Caco-2 (cell line): ENCODE measurements around the gene LCE1A. TPM values are rescaled to one million over a fixed set of nuclear protein-coding genes. Genes with fewer than 3 reads are reported as not detected.

Source experiments
- Bru-seq: library from RNA; stranded (reverse); fragments of 400-500 nt; gene quantifications from one replicate; lab custom pipeline; 2021; lab: Mats Ljungman, UMichigan
- BruChase-seq, 2 experiments: library from RNA; stranded (reverse); fragments of 400-500 nt; gene quantifications; one replicate each; lab custom pipeline; 2021; lab: Mats Ljungman, UMichigan
- BruUV-seq: library from RNA; stranded (reverse); fragments of 400-500 nt; replicated peaks from 2 replicates; lab custom pipeline; 2021; lab: Mats Ljungman, UMichigan
- CTCF ChIA-PET: fragments of 300-600 bp; sonication (Branson Sonifier 250); formaldehyde crosslinking; loops from one replicate; lab custom pipeline; 2022; ENCODE audit warnings: antibody characterized with exemption; lab: Charles Lee
- POLR2A ChIA-PET: fragments of 300-600 bp; sonication (Branson Sonifier 250); formaldehyde crosslinking; loops from one replicate; lab custom pipeline; 2022; ENCODE audit warnings: antibody characterized with exemption; lab: Charles Lee
- DNase-seq, 2 experiments: peaks; one replicate each; pipeline versions ENCODE4 v3.0.0 to v3.0.0-alpha.2; 2020 to 2022
- H3K27me3 ChIP-seq: replicated peaks from 2 replicates; pipeline ENCODE4 v1.6.0; 2011; ENCODE audit warnings: low read length; ENCODE audit not compliant: control insufficient read depth, insufficient read depth
- H3K36me3 ChIP-seq: 2 replicates; pipeline ENCODE4 v1.5.1; 2011; ENCODE audit warnings: low read length; ENCODE audit not compliant: control insufficient read depth, insufficient read depth
- H3K4me1 ChIP-seq: fragments of 250-450 bp; sonication (Bioruptor Pico); 2 replicates; pipeline ENCODE4 v1.5.1; 2020; ENCODE audit warnings: mild to moderate bottlenecking
- H3K4me3 ChIP-seq: 2 replicates; pipeline ENCODE4 v1.5.1; 2011; ENCODE audit warnings: low read depth, mild to moderate bottlenecking, control low read depth, low read length
- H3K9me3 ChIP-seq: fragments of 250-450 bp; sonication (Bioruptor Pico); 2 replicates; pipeline ENCODE4 v1.5.1; 2020; ENCODE audit warnings: mild to moderate bottlenecking, moderate library complexity
- H3K27ac Mint-ChIP-seq: one replicate; pipeline ENCODE4 v1.8.0; 2022; ENCODE audit warnings: mixed read lengths; ENCODE audit not compliant: unreplicated experiment
- H3K27me3 Mint-ChIP-seq: one replicate; pipeline ENCODE4 v1.8.0; 2022; ENCODE audit warnings: mixed read lengths; ENCODE audit not compliant: insufficient read depth, unreplicated experiment
- H3K36me3 Mint-ChIP-seq: one replicate; pipeline ENCODE4 v1.8.0; 2022; ENCODE audit warnings: mild to moderate bottlenecking, mixed read lengths; ENCODE audit not compliant: insufficient read depth, unreplicated experiment
- H3K4me1 Mint-ChIP-seq: one replicate; pipeline ENCODE4 v1.8.0; 2022; ENCODE audit warnings: low read depth, mixed read lengths; ENCODE audit not compliant: unreplicated experiment
- H3K4me3 Mint-ChIP-seq: one replicate; pipeline ENCODE4 v1.8.0; 2022; ENCODE audit warnings: mild to moderate bottlenecking, moderate library complexity, mixed read lengths; ENCODE audit not compliant: unreplicated experiment
- H3K9me3 Mint-ChIP-seq: one replicate; pipeline ENCODE4 v1.8.0; 2022; ENCODE audit warnings: mixed read lengths; ENCODE audit not compliant: unreplicated experiment
- intact Hi-C: fragments of 100-400 bp; cut with micrococcal nuclease; formaldehyde crosslinking; loops from one replicate; pipeline ENCODE4 v1.10.0; 2022; ENCODE audit not compliant: unreplicated experiment
- long read RNA-seq: library from polyadenylated mRNA; stranded (forward); transcript quantifications from one replicate; pipeline ENCODE4 v2.0.0, GENCODE V29; 2022
- total RNA-seq: library from RNA; stranded (reverse); gene quantifications from 2 replicates; pipeline ENCODE4 v1.2.3, GENCODE V29; 2022
- TF ChIP-seq, protein P1 (sequence below), 2 experiments: fragments of 200-600 bp in 1 of 2; IDR thresholded peaks; 1 replicate in 1 of 2; 2 replicates in 1 of 2; pipeline versions ENCODE4 v1.5.1 to v1.8.0; 2011 to 2022; ENCODE audit warnings: antibody characterized with exemption in 1 of 2, control low read depth in 1 of 2, inconsistent platforms in 1 of 2, low read depth in 1 of 2, low read length in 1 of 2, mild to moderate bottlenecking in 1 of 2, moderate library complexity in 1 of 2; ENCODE audit not compliant: insufficient read depth in 1 of 2, severe bottlenecking in 1 of 2, unreplicated experiment in 1 of 2

The LCE1A gene, protein sequence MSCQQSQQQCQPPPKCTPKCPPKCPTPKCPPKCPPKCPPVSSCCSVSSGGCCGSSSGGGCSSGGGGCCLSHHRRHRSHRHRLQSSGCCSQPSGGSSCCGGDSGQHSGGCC
- total RNA-seq (not detected in 2 replicates), Bru-seq, nascent RNA (not detected), BruChase-seq, experiment 1, labeled RNA remaining after a 2-hour chase (not detected), BruChase-seq, experiment 2, labeled RNA remaining after a 6-hour chase (not detected)
- long read RNA-seq, result 0 reads

DNA sequence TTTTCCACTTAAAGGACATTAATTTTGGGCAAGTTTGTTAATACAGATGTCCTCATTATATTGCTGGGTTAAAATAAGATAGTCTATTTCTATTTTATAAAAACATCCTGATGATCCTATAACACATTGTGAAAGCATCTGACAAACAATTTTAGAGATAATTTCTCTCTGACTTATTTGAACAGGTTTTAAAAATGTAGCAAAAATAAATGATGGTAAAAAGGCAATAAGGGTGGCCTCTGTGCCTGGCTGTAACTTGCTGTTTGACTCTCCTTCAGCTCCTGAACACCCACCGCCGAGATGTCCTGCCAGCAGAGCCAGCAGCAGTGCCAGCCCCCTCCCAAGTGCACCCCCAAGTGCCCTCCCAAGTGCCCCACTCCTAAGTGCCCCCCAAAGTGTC is at the start of gene LCE1A:
TSS of gene LCE1A (plus strand) at position 301 of the 400 bp plus-strand sequence. CDS start at position 301, 0 bp downstream.
- H3K36me3 ChIP-seq, result no peaks in the 10 kb centered on the region
- Mint-ChIP-seq H3K27me3 (peaks cover 28% of the 10 kb centered on the region), H3K36me3 (no peaks in the 10 kb centered on the region), H3K4me1 (no peaks in the 10 kb centered on the region), H3K27ac (no peak within 1 kb of the TSS), H3K9me3 (no peaks in the 10 kb centered on the region), H3K4me3 (no peak within 1 kb of the TSS)
- POLR2A ChIA-PET, result no interaction called here
- BruUV-seq, result no TSS peak
- TF ChIP-seq, protein P1, sequence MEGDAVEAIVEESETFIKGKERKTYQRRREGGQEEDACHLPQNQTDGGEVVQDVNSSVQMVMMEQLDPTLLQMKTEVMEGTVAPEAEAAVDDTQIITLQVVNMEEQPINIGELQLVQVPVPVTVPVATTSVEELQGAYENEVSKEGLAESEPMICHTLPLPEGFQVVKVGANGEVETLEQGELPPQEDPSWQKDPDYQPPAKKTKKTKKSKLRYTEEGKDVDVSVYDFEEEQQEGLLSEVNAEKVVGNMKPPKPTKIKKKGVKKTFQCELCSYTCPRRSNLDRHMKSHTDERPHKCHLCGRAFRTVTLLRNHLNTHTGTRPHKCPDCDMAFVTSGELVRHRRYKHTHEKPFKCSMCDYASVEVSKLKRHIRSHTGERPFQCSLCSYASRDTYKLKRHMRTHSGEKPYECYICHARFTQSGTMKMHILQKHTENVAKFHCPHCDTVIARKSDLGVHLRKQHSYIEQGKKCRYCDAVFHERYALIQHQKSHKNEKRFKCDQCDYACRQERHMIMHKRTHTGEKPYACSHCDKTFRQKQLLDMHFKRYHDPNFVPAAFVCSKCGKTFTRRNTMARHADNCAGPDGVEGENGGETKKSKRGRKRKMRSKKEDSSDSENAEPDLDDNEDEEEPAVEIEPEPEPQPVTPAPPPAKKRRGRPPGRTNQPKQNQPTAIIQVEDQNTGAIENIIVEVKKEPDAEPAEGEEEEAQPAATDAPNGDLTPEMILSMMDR (IDR thresholded peaks at IDR 0.05; ENCODE audit: insufficient read depth in 1 of 2, low read depth in 1 of 2, low read length in 1 of 2, severe bottlenecking in 1 of 2, unreplicated experiment in 1 of 2), result no peak
- CTCF ChIA-PET, result no interaction called here
- H3K27me3 ChIP-seq, result no peaks in the 10 kb centered on the region; the same call in none of the 2 replicates
- H3K4me1 ChIP-seq, result no peaks in the 10 kb centered on the region
- no peak for DNase-seq
- no peak within 1 kb of the TSS for H3K4me3 ChIP-seq
- intact Hi-C loops, result no loop called here
- H3K9me3 ChIP-seq, result 0 out of 2 replicates have a peak, but pooled peaks cover 3% of the 10 kb centered on the region

DNA sequence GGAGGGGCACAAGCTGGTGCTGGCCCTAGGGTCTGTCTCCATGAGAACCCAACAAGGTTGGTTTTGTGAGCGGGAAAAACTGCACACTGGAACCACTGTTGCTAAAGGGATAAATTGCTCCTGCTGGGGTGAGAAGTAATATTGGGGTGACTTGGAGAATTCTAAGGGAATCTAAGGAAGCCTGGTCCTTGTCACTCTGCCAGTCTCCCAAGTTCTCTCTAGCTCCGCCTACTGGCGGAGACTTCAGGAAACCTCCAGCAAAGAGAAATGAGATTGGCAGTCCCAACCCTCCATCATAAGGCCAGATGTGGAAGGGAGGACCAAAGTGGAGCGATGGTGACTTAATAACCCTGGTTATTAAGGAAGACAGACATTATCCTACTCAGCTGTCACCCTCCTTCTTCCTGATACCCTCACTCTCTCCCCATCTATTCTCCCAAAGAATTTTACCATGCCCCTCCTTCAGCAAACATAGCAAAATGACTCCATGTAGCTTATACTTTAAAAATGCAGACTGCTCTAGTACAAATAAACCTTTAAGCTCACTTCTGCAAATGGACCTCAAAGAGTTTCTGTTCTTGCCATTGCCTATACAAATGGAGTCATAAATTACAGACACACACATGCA is 49.6 kb upstream of the LCE1A start:
- intact Hi-C loops, result loop anchor here (5.0 kb wide), 1 partner anchor 125 kb away; no protein-coding TSS in a partner anchor
- no peaks in the 10 kb centered on the region for H3K4me1 Mint-ChIP-seq
- CTCF ChIA-PET, result interaction anchor here (0.6 kb wide), 2 partner anchors 10 to 129 kb away, joined by 4 read pairs; no protein-coding TSS in a partner anchor
- H3K36me3 ChIP-seq, result no peaks in the 10 kb centered on the region
- H3K4me3 ChIP-seq, result no peak overlapping the region
- H3K27me3 ChIP-seq, result no peaks in the 10 kb centered on the region
- no peaks in the 10 kb centered on the region for H3K9me3 Mint-ChIP-seq
- H3K27ac Mint-ChIP-seq, result no peak overlapping the region
- no TSS peak for BruUV-seq
- H3K36me3 Mint-ChIP-seq, result no peaks in the 10 kb centered on the region
- TF ChIP-seq, protein P1 (IDR thresholded peaks at IDR 0.05; ENCODE audit: insufficient read depth in 1 of 2, low read depth in 1 of 2, low read length in 1 of 2, severe bottlenecking in 1 of 2, unreplicated experiment in 1 of 2), result peak; percentile 19 to 45
- no peaks in the 10 kb centered on the region for H3K9me3 ChIP-seq
- no peaks in the 10 kb centered on the region for H3K4me1 ChIP-seq
- POLR2A ChIA-PET, result no interaction called here
- peak in 1 of 2 experiments; percentile 44 for DNase-seq
- peaks cover 11% of the 10 kb centered on the region for H3K27me3 Mint-ChIP-seq
- H3K4me3 Mint-ChIP-seq, result no peak overlapping the region

DNA sequence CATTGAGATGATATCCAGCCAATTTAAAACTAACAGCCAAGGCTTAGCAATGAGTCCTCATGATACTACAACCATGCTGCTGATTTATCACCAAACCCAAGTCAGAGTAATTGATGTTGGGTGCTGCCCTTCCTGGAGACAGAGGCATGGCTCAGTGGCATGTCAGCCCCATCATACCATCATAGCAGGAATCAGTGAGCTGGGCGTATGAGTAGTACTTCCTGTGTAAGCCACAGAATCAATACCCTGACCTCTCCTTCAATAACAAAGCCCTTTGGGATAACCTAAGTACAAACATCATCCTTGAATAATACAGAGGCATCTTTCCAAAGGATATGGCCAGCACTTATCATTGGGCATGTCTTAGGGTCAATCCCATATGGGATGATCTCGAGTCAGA is 44.2 kb upstream of the LCE1A start:
- H3K27me3 ChIP-seq, result no peaks in the 10 kb centered on the region; the same call in 1 of the 2 replicates
- BruUV-seq, result no TSS peak
- H3K4me3 Mint-ChIP-seq, result no peak overlapping the region
- TF ChIP-seq, protein P1 (IDR thresholded peaks at IDR 0.05; ENCODE audit: insufficient read depth in 1 of 2, low read depth in 1 of 2, low read length in 1 of 2, severe bottlenecking in 1 of 2, unreplicated experiment in 1 of 2), result no peak
- CTCF ChIA-PET, result no interaction called here
- no peak overlapping the region for H3K27ac Mint-ChIP-seq
- DNase-seq, result no peak
- no peaks in the 10 kb centered on the region for H3K36me3 ChIP-seq
- H3K4me1 Mint-ChIP-seq, result no peaks in the 10 kb centered on the region
- no peaks in the 10 kb centered on the region for H3K36me3 Mint-ChIP-seq
- H3K9me3 Mint-ChIP-seq, result no peaks in the 10 kb centered on the region
- peaks cover 14% of the 10 kb centered on the region for H3K27me3 Mint-ChIP-seq
- H3K4me1 ChIP-seq, result 0 out of 2 replicates have a peak, but pooled peaks cover 4% of the 10 kb centered on the region
- POLR2A ChIA-PET, result no interaction called here
- H3K4me3 ChIP-seq, result no peak overlapping the region
- H3K9me3 ChIP-seq, result no peaks in the 10 kb centered on the region
- intact Hi-C loops, result no loop called here
